Muscle of leg (tissue), 11 donors: ENCODE results near the gene YKT6. TPM values are rescaled to one million over a fixed set of nuclear protein-coding genes. Genes with fewer than 3 reads are reported as not detected.
A peak's percentile ranks its signal among the peaks of the same experiment; 100 is the strongest.

Experiments used
- DNase-seq: peaks from one replicate; pipeline ENCODE4 v3.0.0; 2013
- H3K27ac ChIP-seq: one replicate; pipeline ENCODE4 v1.5.1; 2013; ENCODE audit warnings: mild to moderate bottlenecking, low read length, control low read depth
- H3K27me3 ChIP-seq: one replicate; pipeline ENCODE4 v1.6.1; 2013; ENCODE audit warnings: low read length; ENCODE audit not compliant: control insufficient read depth, insufficient read depth
- H3K36me3 ChIP-seq: one replicate; pipeline ENCODE4 v1.6.1; 2013; ENCODE audit warnings: low read length; ENCODE audit not compliant: control insufficient read depth, insufficient read depth
- H3K4me1 ChIP-seq: one replicate; pipeline ENCODE4 v1.6.1; 2013; ENCODE audit warnings: low read length; ENCODE audit not compliant: control insufficient read depth, insufficient read depth
- H3K4me3 ChIP-seq: one replicate; pipeline ENCODE4 v1.5.1; 2013; ENCODE audit warnings: low read length, control low read depth
- H3K9me3 ChIP-seq: replicated peaks from 2 replicates; pipeline ENCODE4 v1.6.1; 2013; ENCODE audit warnings: low read depth, low read length; ENCODE audit not compliant: control insufficient read depth
- WGBS: methylation state at CpG from one replicate; pipeline ENCODE4 v1.1.5; 2013; ENCODE audit warnings: missing lambda C conversion rate; ENCODE audit not compliant: insufficient coverage; 5-methylcytosine and 5-hydroxymethylcytosine counted together
- polyA plus RNA-seq, 8 donors: library from polyadenylated mRNA; unstranded; fragments of 120-200 nt; gene quantifications; one replicate each; pipeline versions ENCODE4 v1.2.1 to v1.2.3, GENCODE V29; 2013; ENCODE audit warnings: inconsistent platforms in 1 of 8, low replicate concordance in 1 of 8; ENCODE audit not compliant: insufficient read length in 8 of 8, insufficient read depth in 1 of 8
- total RNA-seq: library from RNA; stranded (reverse); fragments of 120-200 nt; gene quantifications from one replicate; pipeline ENCODE4 v1.2.4, GENCODE V29; 2013

YKT6 gene
- total and polyA plus RNA-seq, 9 donors: 37.9 to 77.2 (median 72.1) TPM

DNA sequence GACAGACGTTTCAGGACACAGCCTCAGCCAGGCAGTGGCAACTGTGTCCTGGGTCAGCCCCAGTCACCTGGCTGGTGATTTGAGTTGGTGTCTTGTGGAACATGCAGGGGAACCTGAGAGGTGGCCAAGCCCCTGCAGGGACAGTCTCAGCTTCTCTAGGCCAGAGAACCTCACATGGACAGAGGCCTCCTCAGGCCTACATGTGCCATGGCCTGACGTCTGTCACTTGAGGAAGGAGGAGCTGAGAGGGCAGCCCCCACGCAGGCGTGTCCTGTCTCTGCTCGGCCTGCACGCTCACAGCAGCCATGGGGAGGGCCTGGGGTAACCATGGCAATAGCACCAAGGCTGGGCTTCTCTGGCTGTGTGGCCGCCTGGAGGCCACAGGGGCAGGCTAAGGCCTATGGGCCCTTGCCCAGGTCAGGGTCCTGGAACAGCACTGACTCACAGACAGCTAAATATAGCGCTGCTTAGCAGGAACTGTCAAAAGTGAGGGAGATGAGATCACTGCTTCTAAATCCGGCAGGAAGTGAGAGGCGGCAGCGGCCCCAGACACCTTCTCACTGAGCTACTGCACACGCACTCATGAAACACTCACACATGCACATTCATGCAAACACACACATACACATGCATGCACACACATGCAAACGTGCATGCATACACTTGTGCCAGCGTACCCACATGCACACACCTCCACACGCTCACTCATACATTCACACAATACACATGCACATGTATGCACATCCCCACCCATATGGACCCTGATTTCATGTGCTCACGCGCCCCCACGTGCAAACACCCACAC lies 57.0 kb downstream of the YKT6 start:
- peaks cover 38% of the 10 kb centered on the region for H3K4me1 ChIP-seq

DNA sequence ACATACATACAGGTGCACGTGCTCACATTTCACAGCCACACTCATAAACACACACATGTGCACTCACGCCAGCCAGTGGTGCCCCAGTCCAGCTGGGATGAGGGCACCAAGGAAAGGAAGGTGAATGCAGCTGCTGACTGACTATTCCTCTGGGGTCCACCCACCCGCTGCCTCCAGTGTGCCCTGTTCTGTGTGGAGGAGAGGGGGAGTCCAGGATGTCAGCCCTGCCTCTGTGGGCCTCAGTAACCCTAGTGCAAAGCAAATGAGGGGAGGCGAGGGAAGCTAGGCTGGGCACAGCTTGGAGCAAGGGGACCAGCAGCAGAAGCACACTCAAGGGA lies 57.6 kb downstream of the YKT6 start:
- Histone ChIP-seq H3K27me3 (no peaks in the 10 kb centered on the region), H3K4me3 (no peak overlapping the region), H3K27ac (peak overlapping the region; percentile 10), H3K4me1 (peaks cover 38% of the 10 kb centered on the region), H3K9me3 (no peaks in the 10 kb centered on the region), H3K36me3 (no peaks in the 10 kb centered on the region)
- no peak for DNase-seq
- 86% methylated on average over 1 of the region's 4 CpGs for WGBS

More for the DNA sequence above, 57.0 kb downstream of the YKT6 start:
- WGBS: 22% methylated on average over 18 of the region's 18 CpGs
- H3K27me3 ChIP-seq: no peaks in the 10 kb centered on the region
- H3K36me3 ChIP-seq: no peaks in the 10 kb centered on the region
- H3K4me3 ChIP-seq: no peak overlapping the region
- H3K9me3 ChIP-seq: no peaks in the 10 kb centered on the region
- DNase-seq: peak; percentile 91
- peak overlapping the region; percentile 85 for H3K27ac ChIP-seq

DNA sequence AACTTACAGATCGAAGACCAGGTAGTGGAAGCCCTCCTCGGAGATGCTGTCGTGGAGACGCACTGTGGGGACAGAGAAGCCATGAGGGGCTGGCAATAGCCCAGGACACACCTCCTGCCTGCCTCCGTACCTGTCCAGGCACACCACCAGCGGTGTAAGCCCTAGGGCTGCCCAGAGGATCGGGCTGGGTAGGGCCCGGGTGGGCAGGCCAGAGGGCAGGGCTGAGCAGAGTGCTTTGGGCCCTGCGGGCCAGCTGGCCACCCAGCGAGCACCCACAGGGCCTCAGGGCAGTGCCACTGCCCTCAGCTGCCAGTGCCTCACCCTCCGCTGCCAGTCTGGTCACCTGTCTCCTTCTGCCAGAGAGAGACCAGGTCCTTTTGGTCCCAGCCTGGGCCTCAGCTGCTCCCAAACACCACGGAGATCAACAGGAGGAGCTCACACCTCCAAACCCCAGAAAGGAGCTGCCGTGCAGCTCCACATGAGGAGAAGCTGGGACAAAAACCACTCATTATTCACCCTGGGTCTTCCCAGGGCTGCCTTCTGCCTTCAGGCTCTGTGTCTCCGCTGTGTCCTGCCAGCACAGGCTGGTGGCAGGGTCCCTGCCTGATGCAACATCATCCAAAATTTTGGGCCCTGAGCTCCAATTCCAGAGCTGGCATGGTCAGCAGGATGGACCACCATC lies 58.2 kb downstream of the YKT6 start:
- WGBS: 80% methylated on average over 12 of the region's 14 CpGs
- no peaks in the 10 kb centered on the region for H3K9me3 ChIP-seq
- peak overlapping the region; percentile 9 for H3K27ac ChIP-seq
- no peak overlapping the region for H3K4me3 ChIP-seq
- H3K36me3 ChIP-seq: no peaks in the 10 kb centered on the region
- H3K27me3 ChIP-seq: peaks cover 5% of the 10 kb centered on the region
- peaks cover 38% of the 10 kb centered on the region for H3K4me1 ChIP-seq
- DNase-seq: no peak

DNA sequence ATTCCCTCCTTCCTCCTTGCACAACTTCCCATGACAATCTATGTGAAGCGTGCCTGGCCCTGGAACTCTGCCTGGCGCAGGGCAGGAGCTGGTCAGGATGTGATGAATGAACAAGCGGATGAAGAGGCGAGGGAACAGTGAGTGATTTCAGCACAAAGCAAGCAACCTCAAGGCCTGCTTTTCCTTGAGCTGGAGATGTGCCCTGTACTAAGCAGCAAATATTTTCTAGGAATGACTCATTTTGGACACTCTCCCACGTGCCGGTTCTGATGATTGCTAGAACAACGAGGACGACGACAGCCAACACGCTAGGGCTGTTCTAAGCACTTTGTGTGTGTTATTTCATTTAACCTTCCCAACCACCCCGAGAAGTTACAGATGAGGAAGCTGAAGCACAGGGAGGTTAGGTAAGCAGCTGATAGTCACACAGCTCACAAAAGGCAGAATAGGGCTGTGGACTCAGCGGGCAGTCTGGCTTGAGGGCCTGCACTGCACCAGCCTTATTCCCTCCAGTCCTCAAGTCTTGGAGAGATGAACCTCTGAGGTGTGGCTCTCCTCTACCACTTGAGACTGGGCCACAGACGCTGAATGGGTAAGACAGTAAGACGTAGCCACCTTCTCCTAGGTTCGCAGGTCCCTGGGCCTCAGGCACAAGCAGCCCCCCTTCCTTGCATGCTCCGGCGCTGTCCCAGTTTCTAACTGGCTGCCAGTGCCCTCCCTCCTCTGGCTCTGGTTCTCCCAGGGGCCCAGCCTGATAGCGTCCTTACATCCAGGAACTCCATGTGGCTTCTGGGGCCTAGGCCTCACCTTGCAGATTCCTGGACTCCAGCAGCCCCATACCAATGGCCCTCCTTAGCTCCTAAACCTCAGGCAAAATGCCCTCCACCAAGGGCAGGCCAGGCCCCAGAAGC lies 59.0 kb downstream of the YKT6 start:
- H3K4me3 ChIP-seq: no peak overlapping the region
- H3K9me3 ChIP-seq: no peaks in the 10 kb centered on the region
- DNase-seq: peak; percentile 91
- peaks cover 11% of the 10 kb centered on the region for H3K27me3 ChIP-seq
- 79% methylated on average over 9 of the region's 18 CpGs for WGBS
- peaks cover 38% of the 10 kb centered on the region for H3K4me1 ChIP-seq
- no peaks in the 10 kb centered on the region for H3K36me3 ChIP-seq
- H3K27ac ChIP-seq: peak overlapping the region; percentile 9

DNA sequence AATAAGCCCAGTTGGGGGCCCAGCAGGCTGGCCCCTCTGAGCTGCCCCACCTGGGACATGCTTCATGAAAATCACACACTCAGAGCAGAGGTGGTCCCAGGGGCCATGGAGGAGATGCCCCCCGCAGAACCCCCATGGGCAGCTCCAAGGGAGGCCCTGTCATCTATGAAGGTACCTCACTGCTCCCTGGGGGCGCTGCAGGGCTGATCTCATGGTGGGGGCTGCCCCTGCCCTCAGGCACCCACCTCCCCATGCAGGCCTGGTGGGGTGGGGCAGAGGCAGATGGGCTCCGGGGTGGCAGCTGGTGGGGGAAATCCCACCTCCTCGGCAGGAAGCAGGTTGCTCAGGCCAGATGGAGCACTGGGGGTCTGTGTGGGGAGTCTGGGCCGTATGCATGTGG lies 60.5 kb downstream of the YKT6 start:
- peaks cover 38% of the 10 kb centered on the region for H3K4me1 ChIP-seq

DNA sequence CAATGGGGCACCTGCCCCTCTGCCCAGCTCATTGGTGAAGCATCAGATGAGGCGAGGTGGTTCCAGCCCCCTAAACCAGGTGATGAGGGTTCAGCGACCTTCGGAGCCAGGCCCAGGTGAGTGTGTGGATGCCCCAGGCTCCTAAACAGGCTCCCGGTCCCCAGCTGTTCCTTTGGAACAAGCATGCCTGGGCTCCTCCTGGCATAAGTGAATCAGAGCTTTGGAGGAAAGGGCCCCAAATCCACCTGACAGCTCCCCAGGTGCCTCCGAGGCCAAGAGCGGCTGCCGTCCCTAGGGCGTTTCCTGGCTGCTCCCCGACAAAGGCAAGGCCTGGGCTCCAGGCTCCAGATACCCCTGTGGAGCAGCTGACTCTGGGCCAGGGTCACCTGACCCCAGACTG lies 61.3 kb downstream of the YKT6 start:
- Histone ChIP-seq H3K4me1 (peaks cover 31% of the 10 kb centered on the region), H3K27me3 (peaks cover 21% of the 10 kb centered on the region), H3K27ac (no peak overlapping the region), H3K9me3 (no peaks in the 10 kb centered on the region), H3K4me3 (no peak overlapping the region), H3K36me3 (no peaks in the 10 kb centered on the region)
- no peak for DNase-seq
- WGBS: 78% methylated on average over 9 of the region's 9 CpGs

More for the DNA sequence above, 60.5 kb downstream of the YKT6 start:
- Histone ChIP-seq H3K36me3 (no peaks in the 10 kb centered on the region), H3K9me3 (no peaks in the 10 kb centered on the region), H3K27ac (no peak overlapping the region), H3K27me3 (peaks cover 16% of the 10 kb centered on the region), H3K4me3 (no peak overlapping the region)
- WGBS: 83% methylated on average over 1 of the region's 5 CpGs
- no peak for DNase-seq

DNA sequence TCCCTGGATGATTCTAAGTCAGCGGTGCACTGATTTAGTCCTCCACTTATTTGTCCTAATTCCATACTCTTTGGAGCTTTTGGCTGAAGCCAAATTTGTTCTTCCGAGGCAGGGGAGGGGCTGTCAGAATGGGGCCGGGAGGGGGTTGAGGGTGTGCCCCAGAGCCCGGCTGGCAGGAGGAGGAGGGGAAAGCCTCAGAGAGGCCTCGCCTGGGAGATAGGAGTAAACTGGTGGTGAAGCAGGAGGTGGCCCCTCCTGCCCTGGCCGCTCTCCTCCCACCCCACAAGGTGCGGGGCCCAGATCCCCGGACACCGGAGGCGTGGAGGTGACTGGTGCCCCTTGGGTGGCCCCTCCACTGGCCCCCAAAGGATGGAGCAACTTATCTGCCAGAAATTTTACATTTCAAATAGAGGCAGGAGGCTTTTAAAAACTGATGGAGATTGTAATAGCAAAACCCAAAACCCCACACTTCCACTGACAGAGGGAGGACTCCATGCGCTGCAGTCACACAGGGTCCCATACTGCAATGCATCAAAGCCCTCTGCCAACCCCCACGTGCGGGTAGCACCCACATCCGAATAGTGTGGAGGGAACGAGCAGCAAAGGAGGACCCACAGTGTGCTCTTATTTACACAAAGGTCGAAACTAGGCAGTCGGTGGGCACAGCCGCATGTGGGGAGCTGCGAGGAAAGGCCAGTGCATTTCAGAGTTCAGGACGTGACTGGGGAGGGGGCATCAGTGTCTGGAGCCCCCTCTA lies 62.7 kb downstream of the YKT6 start:
- Histone ChIP-seq H3K27me3 (peaks cover 28% of the 10 kb centered on the region), H3K4me1 (peaks cover 17% of the 10 kb centered on the region), H3K36me3 (no peaks in the 10 kb centered on the region), H3K27ac (no peak overlapping the region), H3K4me3 (no peak overlapping the region), H3K9me3 (no peaks in the 10 kb centered on the region)
- WGBS: 71% methylated on average over 14 of the region's 20 CpGs
- DNase-seq: no peak

Other genes starting within 250 kb of the YKT6 start
- not detected for gene SPDYE1, start 203.1 kb upstream of the YKT6 start, total RNA-seq
- gene SPDYE1, start 203.1 kb upstream of the YKT6 start, polyA plus RNA-seq: 1 to 10 TPM in 2 of 8 donors, under 1 TPM in 6; 0.18 to 2.0 (median 0.60) TPM
- gene DBNL, start 156.3 kb upstream of the YKT6 start, total RNA-seq: 45.4 TPM
- 10 to 100 TPM; 41.8 to 58.8 (median 48.0) TPM for gene DBNL, start 156.3 kb upstream of the YKT6 start, polyA plus RNA-seq
- 412 TPM for gene PGAM2, start 135.4 kb upstream of the YKT6 start, total RNA-seq
- gene PGAM2, start 135.4 kb upstream of the YKT6 start, polyA plus RNA-seq: 100 to 1,000 TPM; 116 to 376 (median 255) TPM
- gene POLM, start 118.4 kb upstream of the YKT6 start, total RNA-seq: 9.4 TPM
- 10 to 100 TPM in 7 of 8 donors, 1 to 10 TPM in 1; 9.9 to 18.7 (median 13.7) TPM for gene POLM, start 118.4 kb upstream of the YKT6 start, polyA plus RNA-seq
- 74.0 TPM for gene AEBP1, start 96.6 kb upstream of the YKT6 start, total RNA-seq
- gene AEBP1, start 96.6 kb upstream of the YKT6 start, polyA plus RNA-seq: 100 to 1,000 TPM in 4 of 8 donors, 10 to 100 TPM in 4; 64.8 to 152 (median 102) TPM
- gene POLD2, start 77.4 kb upstream of the YKT6 start, total RNA-seq: 60.3 TPM
- 10 to 100 TPM; 75.8 to 93.9 (median 83.7) TPM for gene POLD2, start 77.4 kb upstream of the YKT6 start, polyA plus RNA-seq
- gene MYL7, start 59.6 kb upstream of the YKT6 start, total RNA-seq: 13.0 TPM
- 10 to 100 TPM in 2 of 8 donors, 1 to 10 TPM in 5, under 1 TPM in 1; 0.70 to 12.9 (median 5.9) TPM for gene MYL7, start 59.6 kb upstream of the YKT6 start, polyA plus RNA-seq
- 4.4 TPM for gene GCK, start 11.5 kb upstream of the YKT6 start, total RNA-seq
- gene GCK, start 11.5 kb upstream of the YKT6 start, polyA plus RNA-seq: 1 to 10 TPM; 3.2 to 9.5 (median 5.5) TPM
- 5.9 TPM for gene CAMK2B, start 124.6 kb downstream of the YKT6 start, total RNA-seq
- gene CAMK2B, start 124.6 kb downstream of the YKT6 start, polyA plus RNA-seq: 10 to 100 TPM in 5 of 8 donors, 1 to 10 TPM in 3; 3.1 to 13.9 (median 11.1) TPM